SK-N-SH treated with all-trans-retinoic acid at 6 μM for 48 hours (cell line): ENCODE data around the gene TESK1.

Experiments
- ESRRG ChIP-seq: fragments of 250-450 bp; sonication (Bioruptor Pico); IDR thresholded peaks from 2 replicates; pipeline ENCODE4 v1.6.1; 2021; ENCODE audit warnings: mild to moderate bottlenecking
- GLIS3 ChIP-seq: fragments of 250-450 bp; sonication (Bioruptor Pico); IDR thresholded peaks from 2 replicates; pipeline ENCODE4 v1.5.0; 2020; ENCODE audit warnings: mild to moderate bottlenecking, moderate library complexity
- ISL1 ChIP-seq: fragments of 250-450 bp; sonication (Bioruptor Pico); IDR thresholded peaks from 2 replicates; pipeline ENCODE4 v2.1.2; 2022; ENCODE audit warnings: mild to moderate bottlenecking, moderate library complexity
- OSR1 ChIP-seq: fragments of 250-450 bp; sonication (Bioruptor Pico); IDR thresholded peaks from 2 replicates; pipeline ENCODE4 v1.8.0; 2022; ENCODE audit warnings: moderate library complexity, mild to moderate bottlenecking, inconsistent platforms
- RARB ChIP-seq: fragments of 250-450 bp; sonication (Bioruptor Pico); IDR thresholded peaks from 2 replicates; pipeline ENCODE4 v1.8.0; 2021; ENCODE audit warnings: mild to moderate bottlenecking, moderate library complexity
- TCF4 ChIP-seq: fragments of 250-450 bp; sonication (Bioruptor Pico); IDR thresholded peaks from 2 replicates; pipeline ENCODE4 v1.8.0; 2021; ENCODE audit warnings: mild to moderate bottlenecking, moderate library complexity, borderline replicate concordance
- TOX ChIP-seq: fragments of 250-450 bp; sonication (Bioruptor Pico); IDR thresholded peaks from 2 replicates; pipeline ENCODE4 v1.8.0; 2021; ENCODE audit warnings: mild to moderate bottlenecking, moderate library complexity, borderline replicate concordance
- ZFP30 ChIP-seq: fragments of 450-650 bp; formaldehyde crosslinking; IDR thresholded peaks from 2 replicates; pipeline ENCODE4 v1.5.0; 2022; ENCODE audit warnings: mild to moderate bottlenecking, moderate library complexity
- TF ChIP-seq, protein P1 (sequence below): fragments of 250-450 bp; sonication (Bioruptor Pico); IDR thresholded peaks from 2 replicates; pipeline ENCODE4 v1.8.0; 2020; ENCODE audit warnings: mild to moderate bottlenecking, moderate library complexity, borderline replicate concordance
- TF ChIP-seq, protein P2 (sequence below): fragments of 250-450 bp; sonication (Bioruptor Pico); IDR thresholded peaks from 2 replicates; pipeline ENCODE4 v1.5.1; 2021; ENCODE audit warnings: mild to moderate bottlenecking, moderate library complexity
- TF ChIP-seq, protein P3 (sequence below): fragments of 250-450 bp; sonication (Bioruptor Pico); IDR thresholded peaks from 2 replicates; pipeline ENCODE4 v1.5.1; 2020; ENCODE audit warnings: low read depth, mild to moderate bottlenecking, moderate library complexity

DNA sequence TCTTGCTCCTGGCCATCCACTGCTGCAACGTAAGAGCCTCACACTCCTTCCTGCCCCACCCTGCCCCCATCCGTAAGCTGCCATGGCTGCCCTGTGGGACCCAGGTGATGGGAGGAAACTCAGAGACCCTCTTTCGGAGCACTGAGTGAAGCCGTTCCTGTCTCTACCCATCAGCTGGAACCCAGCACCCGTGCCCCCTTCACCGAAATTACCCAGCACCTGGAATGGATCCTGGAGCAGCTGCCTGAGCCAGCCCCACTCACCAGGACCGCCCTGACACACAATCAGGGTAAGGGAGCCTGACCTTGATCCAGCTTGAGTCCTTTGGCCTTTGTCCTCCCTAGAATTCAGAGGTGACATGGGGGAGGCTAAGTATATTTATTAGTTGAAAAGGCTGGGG lies 3.2 kb downstream of the TESK1 start:
- TF ChIP-seq OSR1, result no peak
- no peak for TF ChIP-seq GLIS3
- TF ChIP-seq, protein P1, sequence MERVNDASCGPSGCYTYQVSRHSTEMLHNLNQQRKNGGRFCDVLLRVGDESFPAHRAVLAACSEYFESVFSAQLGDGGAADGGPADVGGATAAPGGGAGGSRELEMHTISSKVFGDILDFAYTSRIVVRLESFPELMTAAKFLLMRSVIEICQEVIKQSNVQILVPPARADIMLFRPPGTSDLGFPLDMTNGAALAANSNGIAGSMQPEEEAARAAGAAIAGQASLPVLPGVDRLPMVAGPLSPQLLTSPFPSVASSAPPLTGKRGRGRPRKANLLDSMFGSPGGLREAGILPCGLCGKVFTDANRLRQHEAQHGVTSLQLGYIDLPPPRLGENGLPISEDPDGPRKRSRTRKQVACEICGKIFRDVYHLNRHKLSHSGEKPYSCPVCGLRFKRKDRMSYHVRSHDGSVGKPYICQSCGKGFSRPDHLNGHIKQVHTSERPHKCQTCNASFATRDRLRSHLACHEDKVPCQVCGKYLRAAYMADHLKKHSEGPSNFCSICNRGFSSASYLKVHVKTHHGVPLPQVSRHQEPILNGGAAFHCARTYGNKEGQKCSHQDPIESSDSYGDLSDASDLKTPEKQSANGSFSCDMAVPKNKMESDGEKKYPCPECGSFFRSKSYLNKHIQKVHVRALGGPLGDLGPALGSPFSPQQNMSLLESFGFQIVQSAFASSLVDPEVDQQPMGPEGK (CRISPR knock-in tag), result no peak
- TF ChIP-seq, protein P2, sequence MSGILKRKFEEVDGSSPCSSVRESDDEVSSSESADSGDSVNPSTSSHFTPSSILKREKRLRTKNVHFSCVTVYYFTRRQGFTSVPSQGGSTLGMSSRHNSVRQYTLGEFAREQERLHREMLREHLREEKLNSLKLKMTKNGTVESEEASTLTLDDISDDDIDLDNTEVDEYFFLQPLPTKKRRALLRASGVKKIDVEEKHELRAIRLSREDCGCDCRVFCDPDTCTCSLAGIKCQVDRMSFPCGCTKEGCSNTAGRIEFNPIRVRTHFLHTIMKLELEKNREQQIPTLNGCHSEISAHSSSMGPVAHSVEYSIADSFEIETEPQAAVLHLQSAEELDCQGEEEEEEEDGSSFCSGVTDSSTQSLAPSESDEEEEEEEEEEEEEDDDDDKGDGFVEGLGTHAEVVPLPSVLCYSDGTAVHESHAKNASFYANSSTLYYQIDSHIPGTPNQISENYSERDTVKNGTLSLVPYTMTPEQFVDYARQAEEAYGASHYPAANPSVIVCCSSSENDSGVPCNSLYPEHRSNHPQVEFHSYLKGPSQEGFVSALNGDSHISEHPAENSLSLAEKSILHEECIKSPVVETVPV, result no peak
- no peak for TF ChIP-seq ISL1
- TF ChIP-seq ZFP30, result no peak
- TF ChIP-seq RARB, result no peak
- TF ChIP-seq TCF4 (CRISPR knock-in tag), result no peak
- TF ChIP-seq, protein P3, sequence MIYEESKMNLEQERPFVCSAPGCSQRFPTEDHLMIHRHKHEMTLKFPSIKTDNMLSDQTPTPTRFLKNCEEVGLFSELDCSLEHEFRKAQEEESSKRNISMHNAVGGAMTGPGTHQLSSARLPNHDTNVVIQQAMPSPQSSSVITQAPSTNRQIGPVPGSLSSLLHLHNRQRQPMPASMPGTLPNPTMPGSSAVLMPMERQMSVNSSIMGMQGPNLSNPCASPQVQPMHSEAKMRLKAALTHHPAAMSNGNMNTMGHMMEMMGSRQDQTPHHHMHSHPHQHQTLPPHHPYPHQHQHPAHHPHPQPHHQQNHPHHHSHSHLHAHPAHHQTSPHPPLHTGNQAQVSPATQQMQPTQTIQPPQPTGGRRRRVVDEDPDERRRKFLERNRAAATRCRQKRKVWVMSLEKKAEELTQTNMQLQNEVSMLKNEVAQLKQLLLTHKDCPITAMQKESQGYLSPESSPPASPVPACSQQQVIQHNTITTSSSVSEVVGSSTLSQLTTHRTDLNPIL (CRISPR knock-in tag), result no peak
- no peak for TF ChIP-seq ESRRG (CRISPR knock-in tag)
- no peak for TF ChIP-seq TOX (CRISPR knock-in tag)
